ENCODE results near the gene CRIP1. TPM values are rescaled to one million over a fixed set of nuclear protein-coding genes. Genes with fewer than 3 reads are reported as not detected.

The CRIP1 gene, protein sequence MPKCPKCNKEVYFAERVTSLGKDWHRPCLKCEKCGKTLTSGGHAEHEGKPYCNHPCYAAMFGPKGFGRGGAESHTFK
- total RNA-seq: 59.4 TPM
- long read RNA-seq, transcript CRIP1-206 (3 exons, 2,241 nt): minor isoform, 9 of 31 reads
- long read RNA-seq, transcript CRIP1-201 (5 exons, 1,311 nt): major isoform, 19 of 31 reads
- long read RNA-seq, partial matches to known transcripts: 1 of 31 reads
- long read RNA-seq, other reads (novel, unspliced or antisense): 1 of 31 reads

DNA sequence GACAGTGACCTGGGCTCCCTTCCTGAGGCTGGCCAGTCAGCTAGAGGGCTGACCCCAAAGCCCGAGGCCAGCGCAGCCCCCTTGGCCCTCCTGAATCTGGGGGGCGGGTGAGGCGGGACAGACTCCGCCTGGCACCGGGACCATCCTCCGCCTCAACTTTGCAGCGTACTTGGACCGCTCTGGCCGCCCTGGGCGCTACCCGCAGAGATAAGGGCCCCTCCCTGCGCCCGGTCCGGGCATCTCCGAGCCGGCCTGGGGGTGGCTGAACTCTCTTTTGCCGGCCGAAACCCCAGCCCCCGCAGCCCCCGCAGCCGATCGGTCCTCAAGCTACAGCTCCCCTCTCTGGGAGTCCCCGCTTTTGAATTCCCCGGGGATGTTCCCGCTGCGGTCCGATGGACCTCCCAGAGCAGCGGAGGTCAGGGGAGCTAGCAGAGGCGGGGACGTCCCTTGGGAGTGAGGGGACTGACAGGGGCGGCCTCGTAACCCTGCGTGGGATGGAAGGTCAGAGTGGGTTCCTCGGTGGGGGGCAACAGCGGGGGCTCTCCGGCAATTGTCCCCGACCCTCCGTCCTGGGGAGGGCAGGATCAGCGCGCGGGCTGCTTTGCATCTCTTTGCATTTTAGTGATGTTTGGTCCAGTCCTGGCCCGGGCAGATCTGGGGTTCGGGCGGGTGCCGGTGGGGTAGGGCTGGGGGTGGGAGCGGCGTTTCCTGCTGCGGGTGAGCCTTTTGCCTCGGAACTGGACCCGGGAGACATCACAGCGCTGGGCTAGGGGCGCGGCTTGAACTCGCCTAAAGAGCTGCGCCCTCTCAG is at the start of gene CRIP1:
Gene CRIP1, plus strand, starts transcription at position 724 of the 811 bp plus-strand sequence. CDS start 374 bp downstream, outside the sequence.
- intact Hi-C loops (cut with micrococcal nuclease): no loop called here
- no peak for ATAC-seq
- DNase-seq: peak; percentile 51

DNA sequence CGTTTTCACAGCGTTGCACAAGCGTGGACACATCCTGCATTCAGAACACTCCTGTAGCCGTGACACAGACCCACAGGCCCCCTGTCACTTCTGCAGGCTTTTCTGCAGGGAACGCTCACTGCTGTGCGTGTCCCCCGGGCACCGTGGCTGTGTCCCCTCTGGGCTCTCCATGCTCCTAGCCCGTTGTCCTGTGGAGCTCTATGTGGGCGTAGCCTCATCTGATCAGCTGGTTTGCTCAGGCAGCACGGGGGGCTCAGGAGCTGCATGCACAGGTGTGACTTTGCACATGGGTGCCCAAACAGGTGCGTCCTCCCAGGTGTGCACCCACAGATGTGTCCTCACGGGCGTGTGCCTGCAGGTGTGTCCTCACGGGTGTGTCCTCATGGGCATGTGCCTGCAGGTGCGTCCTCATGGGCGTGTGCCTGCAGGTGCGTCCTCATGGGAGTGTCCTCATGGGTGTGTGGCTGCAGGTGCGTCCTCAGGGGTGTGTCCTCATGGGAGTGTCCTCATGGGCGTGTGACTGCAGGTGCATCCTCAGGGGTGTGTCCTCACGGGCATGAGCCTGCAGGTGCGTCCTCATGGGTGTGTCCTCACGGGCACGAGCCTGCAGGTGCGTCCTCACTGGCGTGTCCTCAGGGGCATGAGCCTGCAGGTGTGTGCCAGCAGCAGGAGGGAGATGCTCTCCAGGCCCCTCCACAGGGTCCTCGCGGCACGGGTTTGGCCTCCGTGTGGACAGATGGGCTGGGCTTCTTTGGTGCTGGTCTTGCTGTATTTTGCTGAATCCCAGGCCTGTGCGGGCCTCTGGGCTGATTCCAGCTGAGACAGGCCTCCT is 49.6 kb upstream of the CRIP1 start:
- intact Hi-C loops (cut with micrococcal nuclease): no loop called here
- no peak for DNase-seq
- ATAC-seq: no peak

DNA sequence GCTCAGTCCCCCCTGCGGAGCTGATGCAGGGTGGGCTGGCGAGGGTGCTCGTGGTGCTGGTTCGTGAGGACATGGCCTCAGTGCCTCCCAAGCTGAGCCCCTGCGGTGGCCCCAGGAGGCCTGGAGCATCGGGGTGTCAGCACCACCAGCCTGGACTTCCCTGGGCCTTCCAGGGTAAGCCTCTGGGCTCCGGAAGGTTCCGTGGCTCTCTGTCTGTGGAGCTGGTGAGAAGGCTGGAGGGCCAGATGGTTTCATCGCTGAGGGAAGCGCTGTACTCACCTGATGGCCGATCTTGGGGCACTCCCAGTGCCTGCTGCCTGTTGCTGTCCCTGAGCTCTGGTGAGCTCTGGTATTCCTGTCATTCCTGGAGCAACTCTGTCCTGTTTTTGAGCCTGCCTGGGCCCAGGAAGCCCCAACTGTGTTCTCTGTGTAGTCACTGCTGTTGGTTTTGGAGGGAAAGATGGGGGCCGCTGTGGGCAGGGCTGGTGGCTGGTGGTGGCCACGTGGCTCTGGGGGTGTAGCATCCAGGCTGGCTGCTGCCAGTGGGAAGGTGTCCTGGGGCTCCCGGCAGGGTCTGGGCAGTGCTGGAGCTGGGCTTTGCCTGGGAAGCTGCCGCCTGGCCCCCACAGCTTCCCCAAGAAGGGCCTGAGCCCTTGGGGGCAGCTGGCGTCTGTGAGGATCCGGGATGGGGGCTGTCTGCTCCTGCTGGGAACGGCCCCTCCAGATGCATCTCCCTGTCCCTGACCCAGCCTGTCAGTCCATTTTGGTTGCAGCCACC is 48.8 kb upstream of the CRIP1 start:
- intact Hi-C loops (cut with micrococcal nuclease): no loop called here
- no peak for DNase-seq
- no peak for ATAC-seq

DNA sequence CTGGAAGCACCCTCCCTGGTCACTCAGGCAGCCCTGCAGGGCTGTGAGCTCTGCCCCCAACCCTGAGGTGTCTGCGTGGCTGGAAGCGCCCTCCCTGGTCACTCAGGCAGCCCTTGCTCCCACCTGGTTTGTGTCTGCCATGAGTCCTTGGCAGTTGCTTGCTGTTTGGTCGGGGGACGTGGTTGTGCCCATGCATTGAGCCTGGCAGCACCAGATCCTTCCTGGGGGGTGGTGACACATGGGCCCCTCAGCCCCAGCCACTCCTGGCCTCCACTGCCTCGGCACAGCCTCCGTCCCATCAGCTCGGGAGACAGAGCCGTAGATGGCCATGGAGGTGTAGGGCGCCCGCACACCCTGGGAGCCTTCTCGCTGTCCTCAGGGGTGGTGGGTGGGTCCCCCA is 47.5 kb upstream of the CRIP1 start:
- intact Hi-C loops (cut with micrococcal nuclease): no loop called here
- ATAC-seq (no peak), DNase-seq (peak; percentile 25)

DNA sequence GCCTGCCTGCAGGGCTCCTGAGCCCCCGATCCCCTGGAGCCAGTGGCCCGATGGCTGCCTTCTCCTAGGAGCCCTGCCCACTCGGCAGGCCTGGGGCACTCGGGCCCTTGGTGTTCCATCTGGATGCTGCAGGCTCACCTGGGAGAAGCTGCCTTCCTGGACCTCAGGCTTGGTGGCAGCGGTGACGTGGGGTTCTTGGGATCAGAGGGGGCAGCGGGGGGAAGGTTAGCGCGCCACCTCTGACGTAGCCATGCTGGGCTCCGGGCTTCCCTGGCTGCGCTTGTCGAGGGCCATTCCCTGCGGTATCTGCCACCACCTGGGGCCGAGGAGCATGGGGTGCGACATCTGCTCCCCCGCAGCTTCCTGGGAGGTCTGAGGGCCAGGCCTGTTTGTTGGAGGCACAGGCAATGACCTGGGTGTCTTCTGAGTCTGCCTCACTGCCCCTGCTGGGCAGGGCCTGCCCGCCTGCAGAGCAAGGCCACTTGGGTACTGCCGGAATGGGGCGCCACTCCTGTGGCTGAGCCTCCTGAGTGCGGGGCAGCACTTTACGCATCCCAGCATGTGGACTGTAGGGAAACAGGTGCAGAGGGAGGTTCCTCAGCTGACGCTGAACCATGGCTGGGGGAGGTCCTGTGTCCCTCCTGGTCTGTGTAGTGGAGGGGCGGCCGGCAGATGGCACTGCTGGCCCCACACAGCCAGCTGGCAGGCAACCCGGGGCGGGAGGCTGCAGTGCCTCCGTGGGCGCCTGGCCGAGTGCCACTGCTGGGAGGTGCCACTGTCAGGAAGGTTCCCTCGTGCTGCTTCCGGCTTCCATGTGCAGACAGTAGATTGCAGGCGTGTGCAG is 46.8 kb upstream of the CRIP1 start:
- intact Hi-C loops (cut with micrococcal nuclease): no loop called here
- ATAC-seq (peak; percentile 13), DNase-seq (peak; percentile 38)

DNA sequence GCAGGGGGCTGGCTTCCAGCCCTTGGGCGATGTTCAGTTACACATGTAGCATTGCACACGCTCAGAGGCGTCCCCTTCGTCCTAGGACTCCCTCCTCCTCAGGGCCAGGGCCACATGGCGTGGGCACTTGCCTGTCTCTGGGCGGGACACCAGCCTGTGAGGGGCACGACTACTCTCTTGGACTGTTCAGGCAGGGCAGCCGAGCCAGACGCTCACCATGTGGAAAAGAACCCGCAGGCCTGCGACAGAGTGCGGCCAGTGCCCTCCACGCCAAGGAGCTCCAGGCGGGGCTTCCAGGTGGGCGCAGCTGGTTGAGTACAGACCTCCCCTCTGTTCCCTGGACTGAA is 46.2 kb upstream of the CRIP1 start:
- no peak for ATAC-seq
- no peak for DNase-seq
- intact Hi-C loops (cut with micrococcal nuclease): no loop called here

DNA sequence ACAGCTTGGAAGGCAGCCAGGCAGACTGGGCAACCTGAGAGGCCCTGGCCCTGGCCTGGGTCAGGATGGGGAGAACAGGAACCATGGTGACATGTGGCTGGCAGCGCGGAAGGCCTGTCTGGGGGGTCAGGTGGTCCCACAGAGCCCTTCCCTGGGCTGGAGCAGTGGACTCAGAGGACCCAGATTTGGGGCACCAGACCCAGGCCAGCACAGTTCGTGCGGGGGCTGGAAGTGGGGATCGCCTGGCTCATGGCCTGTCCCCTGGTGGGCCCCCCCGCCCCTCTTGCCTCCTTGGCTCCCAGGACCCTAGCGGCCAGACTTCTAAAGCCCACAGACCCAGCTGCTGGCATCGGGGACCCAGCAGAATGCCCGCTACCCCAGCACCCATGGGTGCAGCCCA is 45.7 kb upstream of the CRIP1 start:
- DNase-seq (no peak), ATAC-seq (no peak)
- intact Hi-C loops (cut with micrococcal nuclease): no loop called here

DNA sequence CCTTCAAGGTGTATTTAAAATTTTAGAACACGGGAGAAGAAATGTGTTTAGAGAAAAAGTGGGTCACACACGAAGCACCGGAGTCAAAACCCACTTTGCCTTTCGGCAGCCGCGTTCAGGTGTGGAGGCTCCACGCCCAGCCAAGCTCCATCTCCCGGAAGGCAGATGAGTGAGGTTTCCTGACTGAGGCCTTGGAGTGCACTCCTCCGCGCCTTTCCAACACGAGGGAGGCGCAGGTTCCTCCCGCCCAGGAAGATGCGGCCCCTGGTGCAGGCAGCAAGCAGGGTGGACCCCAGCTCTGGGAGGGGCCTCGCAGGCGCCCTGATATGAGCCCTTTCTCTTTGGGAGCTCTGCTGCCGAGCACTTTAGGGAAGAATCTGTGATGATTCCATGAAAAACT is 44.6 kb upstream of the CRIP1 start:
- ATAC-seq: no peak
- DNase-seq: no peak

DNA sequence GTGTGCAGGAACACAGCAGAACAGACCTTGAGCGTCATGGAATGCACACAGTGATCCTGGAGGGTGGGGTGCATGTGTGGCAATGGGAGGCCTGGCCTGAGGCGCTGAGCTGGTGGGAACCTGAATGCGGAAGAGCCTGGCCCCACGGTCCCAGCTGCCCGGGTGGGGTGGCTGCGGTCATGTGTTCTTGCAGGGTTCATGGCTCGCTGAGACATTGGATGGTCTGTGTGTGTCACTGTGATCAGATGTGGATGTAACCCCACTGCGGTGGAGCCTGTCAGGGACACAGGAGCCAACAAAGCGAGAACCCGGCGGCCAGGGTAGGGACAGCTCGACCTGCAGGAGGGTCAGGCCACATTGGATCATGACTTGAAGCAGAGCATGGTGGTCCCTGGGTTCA is 43.9 kb upstream of the CRIP1 start:
- DNase-seq (no peak), ATAC-seq (no peak)
- intact Hi-C loops (cut with micrococcal nuclease): no loop called here

More for the DNA sequence above, 44.6 kb upstream of the CRIP1 start:
- intact Hi-C loops (cut with micrococcal nuclease): no loop called here

DNA sequence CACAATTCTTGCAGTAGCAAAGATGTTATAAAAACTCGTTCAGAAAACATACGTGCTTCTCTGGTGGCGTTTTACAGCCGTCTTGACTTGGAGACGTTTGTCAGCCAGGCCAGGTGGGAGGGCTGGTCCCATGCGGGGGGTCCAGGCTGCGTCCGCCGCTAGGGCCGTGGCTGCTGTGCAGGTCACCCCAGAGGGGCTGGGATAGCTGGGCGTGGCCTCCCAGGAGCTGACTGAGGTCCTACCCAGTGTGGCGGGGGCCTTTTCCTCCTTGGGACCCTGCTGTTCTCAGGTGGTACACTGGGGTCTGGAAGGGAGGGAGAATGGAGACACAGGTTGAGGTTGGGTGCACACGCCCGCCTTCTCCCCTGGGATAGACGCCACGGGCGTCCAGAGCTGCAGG is 41.8 kb upstream of the CRIP1 start:
- ATAC-seq (no peak), DNase-seq (peak; percentile 28)

DNA sequence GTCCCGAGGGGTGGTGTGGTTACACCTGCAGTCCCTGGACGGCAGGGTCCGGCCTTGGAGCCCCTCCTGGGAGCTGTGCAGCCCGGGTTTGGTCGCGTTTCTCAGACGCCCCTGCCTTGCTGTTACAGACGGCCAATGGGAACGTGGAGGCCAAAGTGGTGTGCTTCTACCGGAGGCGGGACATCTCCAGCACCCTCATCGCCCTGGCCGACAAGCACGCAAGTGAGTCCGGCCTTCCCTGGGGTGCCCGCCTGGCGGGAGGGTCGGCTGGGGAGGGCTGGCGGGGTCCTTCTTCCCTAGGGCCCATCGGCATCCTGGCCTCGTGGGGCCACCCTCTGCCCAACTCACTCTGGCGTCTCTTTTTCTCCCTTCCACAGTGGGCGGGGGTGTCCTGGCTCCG is 41.4 kb upstream of the CRIP1 start:
- DNase-seq (peak; percentile 29), ATAC-seq (no peak)
- intact Hi-C loops (cut with micrococcal nuclease): no loop called here

More for the DNA sequence above, 41.8 kb upstream of the CRIP1 start:
- intact Hi-C loops (cut with micrococcal nuclease): no loop called here

DNA sequence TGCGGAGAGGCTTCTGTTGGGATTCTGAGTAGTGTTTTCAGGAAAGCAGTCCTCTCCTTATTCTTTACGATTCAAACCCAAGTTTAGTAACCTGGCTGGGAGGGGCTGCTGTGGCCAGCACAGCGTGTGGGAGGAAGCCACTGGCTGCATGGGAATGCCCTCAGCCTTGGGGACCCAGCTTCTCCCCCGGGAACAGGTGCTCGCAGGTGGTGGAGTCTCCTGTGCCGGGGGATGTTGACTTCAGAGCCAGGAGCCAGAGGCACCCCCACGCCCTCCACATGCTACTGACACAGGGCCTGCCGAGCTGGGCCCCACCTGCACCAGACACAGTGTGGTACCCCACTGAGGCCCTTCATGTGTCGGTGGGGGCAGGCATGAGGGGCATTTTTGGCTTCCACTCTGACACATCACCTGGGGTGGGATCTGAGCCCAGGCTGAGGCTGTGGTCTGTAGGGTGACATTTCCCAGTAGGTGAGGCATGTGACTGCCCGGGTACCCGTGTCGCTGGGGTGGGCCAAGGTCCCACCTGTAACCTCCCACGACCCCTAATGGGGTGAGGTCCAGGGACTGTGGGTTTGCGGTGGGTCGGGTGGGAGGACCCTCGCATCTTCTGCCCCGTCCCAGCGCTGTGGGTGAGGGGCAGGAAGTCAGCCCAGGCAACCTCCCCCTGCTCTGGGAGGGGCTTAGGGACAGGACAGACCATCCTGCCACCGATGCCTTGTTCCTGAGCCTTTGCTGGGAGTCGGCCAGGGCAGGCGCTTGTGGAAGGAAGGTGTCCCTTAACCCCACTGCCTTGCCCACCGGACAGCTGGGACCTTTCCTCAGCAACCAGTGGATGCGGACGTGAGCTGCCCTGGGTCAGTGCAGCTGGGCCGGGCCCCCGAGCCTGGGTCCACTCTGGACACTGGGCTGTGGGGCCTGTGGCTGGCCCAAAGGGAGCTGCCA is 40.5 kb upstream of the CRIP1 start:
- no peak for ATAC-seq
- intact Hi-C loops (cut with micrococcal nuclease): no loop called here
- DNase-seq: peak; percentile 28

DNA sequence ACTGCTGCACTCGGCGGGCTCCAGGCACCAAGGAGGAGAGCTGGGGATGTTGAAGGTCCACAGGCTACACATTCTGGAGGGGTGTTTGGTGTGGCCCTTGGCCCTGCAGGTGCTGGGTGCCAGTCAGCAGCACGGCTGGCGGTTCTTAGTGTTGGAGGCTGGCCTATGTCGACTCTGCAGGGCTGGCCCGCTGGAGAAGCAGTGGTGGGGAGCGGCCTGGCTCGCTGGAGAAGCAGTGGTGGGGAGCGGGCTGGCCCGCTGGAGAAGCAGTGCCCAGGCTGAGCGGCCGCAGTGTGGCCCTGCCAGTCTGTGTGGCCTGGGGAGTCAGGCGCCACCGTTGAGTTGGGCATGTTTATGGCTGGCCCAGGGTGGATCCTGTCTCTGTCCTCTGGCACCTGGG is 39.7 kb upstream of the CRIP1 start:
- intact Hi-C loops (cut with micrococcal nuclease): no loop called here

DNA sequence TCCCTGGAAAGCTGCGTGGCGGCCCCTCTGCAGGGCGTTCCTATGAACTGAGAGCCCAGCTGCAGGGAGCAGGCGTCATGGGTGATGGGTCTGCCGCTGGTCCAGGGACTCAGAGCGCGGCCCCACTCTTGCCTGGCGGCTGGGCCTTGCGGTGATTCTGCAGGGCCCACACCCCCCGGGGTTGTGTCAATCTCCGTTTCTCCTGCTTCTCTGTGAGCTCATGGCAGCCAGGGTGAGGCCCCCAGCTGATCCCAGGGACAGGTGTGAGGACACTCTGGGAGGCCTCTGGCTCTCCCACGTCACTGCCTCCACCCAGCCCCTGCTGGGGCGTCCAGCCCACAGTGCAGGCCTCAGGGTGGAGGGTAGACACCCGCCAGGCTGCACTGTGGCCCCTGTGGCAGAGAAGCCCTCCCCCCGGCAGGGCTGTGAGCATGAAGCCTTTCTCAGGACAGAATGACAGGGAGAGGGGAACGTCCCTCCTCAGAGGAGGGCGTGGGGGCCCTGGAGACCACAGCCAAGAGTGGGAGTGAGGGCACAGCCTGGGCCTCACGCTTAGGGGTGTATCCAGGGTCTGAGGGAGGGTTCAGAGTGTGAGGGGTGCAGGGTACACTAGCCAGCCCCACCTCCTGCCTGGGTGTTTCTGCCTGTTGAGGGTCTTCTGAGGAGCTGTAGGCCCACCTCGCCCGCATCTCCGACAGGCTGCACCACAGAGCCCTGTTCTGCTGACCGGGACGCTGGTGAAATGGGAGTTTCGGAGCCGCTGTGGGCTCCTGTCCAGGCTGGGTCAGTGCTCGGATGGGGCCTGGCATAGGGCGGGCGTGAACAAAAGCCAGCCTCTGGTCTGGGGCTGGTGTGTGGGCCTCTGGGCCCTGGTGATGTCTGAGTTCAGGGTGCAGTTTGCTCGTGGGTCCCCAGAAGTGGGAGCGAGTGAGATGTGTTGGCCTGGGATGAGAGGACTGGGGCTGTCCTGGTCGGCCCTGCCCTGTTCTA is 38.7 kb upstream of the CRIP1 start:
- peak; percentile 31 for DNase-seq
- peak; percentile 1 for ATAC-seq
- intact Hi-C loops (cut with micrococcal nuclease): no loop called here

More for the DNA sequence above, 39.7 kb upstream of the CRIP1 start:
- DNase-seq (no peak), ATAC-seq (no peak)

DNA sequence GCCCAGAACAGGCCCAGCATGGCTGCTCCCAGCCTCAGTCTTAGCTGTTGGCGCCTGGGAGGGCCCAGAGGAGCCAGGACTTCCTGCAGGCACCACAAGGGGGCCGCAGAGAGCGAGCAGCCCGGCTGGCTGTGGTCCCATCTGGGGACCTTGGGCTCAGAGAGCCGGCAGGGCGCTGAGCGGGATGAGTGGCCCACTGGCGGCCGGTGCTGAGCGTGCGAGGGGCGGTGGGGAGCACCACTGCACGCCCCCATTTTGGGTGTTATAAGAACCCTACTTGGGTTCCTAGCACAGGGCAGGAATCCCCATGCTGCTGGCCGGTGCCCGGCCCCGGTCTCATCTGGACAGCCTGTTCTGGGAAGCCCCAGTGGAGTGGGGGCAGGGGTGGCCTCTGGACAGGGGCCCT is 38.0 kb upstream of the CRIP1 start:
- peak; percentile 90 for ATAC-seq
- intact Hi-C loops (cut with micrococcal nuclease): no loop called here
- DNase-seq: peak; percentile 89
